HCT116 (cell line): ENCODE data around the gene ABHD2. TPM values are rescaled to one million over a fixed set of nuclear protein-coding genes. Genes with fewer than 3 reads are reported as not detected.

ENCODE experiments used
- ATAC-seq: fragments of 200-7000 bp; cut with Tn5 transposase; 2 replicates; pipeline ENCODE4 v1.9.1; 2020; ENCODE audit warnings: mild to moderate bottlenecking, moderate library complexity
- BruUV-seq: library from RNA; stranded (reverse); fragments of 400-500 nt; replicated peaks from 2 replicates; lab custom pipeline; 2021; lab: Mats Ljungman, UMichigan
- CTCF ChIA-PET: fragments of 300-600 bp; sonication (Branson Sonifier 250); formaldehyde crosslinking; loops from one replicate; lab custom pipeline; 2021; ENCODE audit warnings: antibody characterized with exemption; lab: Charles Lee
- POLR2A ChIA-PET: fragments of 300-600, 350-600 bp; sonication (Branson Sonifier 250); formaldehyde crosslinking; loops from one replicate; lab custom pipeline; 2021; ENCODE audit warnings: antibody characterized with exemption; lab: Charles Lee
- RAD21 ChIA-PET, 2 experiments: fragments of 300-600 bp; sonication (Branson Sonifier 250); formaldehyde crosslinking; loops; one replicate each; lab custom pipeline; 2023; ENCODE audit warnings: low total read pairs in 2 of 2; ENCODE audit not compliant: uncharacterized antibody in 2 of 2, unreplicated experiment in 2 of 2, low non-redundant PET in 1 of 2; lab: Charles Lee
- DNase-seq: peaks from one replicate; pipeline ENCODE4 v3.0.0-alpha.2; 2010; ENCODE audit warnings: low read depth, low spot score
- H2AFZ ChIP-seq: fragments of 200-600 bp; shearing (Covaris generic), sonication (generic); 2 replicates; pipeline ENCODE4 v1.6.1; 2017; ENCODE audit warnings: low read depth, mixed run types, mixed read lengths, antibody characterized with exemption, low read length; ENCODE audit not compliant: poor library complexity, severe bottlenecking
- H3K27ac ChIP-seq: 2 replicates; pipeline ENCODE4 v1.5.1; 2012; ENCODE audit warnings: low read depth, low read length
- H3K27me3 ChIP-seq: fragments of 200-600 bp; sonication (generic); 2 replicates; pipeline ENCODE4 v1.6.1; 2016; ENCODE audit warnings: mixed run types, low read length, mixed read lengths; ENCODE audit not compliant: insufficient read depth
- H3K36me3 ChIP-seq, 2 experiments: fragments of 200-500 bp in 1 of 2; fragments of 200-600 bp in 1 of 2; sonication (Bioruptor generic) in 1 of 2; sonication (generic) in 1 of 2; 2 replicates each; pipeline versions ENCODE4 v1.5.1 to v1.6.1; 2014 to 2016; ENCODE audit warnings: low read length in 2 of 2, inconsistent platforms in 1 of 2, mixed read lengths in 1 of 2, mixed run types in 1 of 2; ENCODE audit not compliant: insufficient read depth in 2 of 2, control insufficient read depth in 1 of 2
- H3K4me1 ChIP-seq, 2 experiments: fragments of 200-600 bp in 1 of 2; sonication (generic) in 1 of 2; 2 replicates each; pipeline versions ENCODE4 v1.5.1 to v1.6.1; 2012 to 2017; ENCODE audit warnings: low read length in 2 of 2, inconsistent platforms in 1 of 2, mild to moderate bottlenecking in 1 of 2, mixed read lengths in 1 of 2, mixed run types in 1 of 2, moderate library complexity in 1 of 2; ENCODE audit not compliant: insufficient read depth in 2 of 2, control insufficient read depth in 1 of 2
- H3K4me2 ChIP-seq: fragments of 200-600 bp; sonication (generic); 2 replicates; pipeline ENCODE4 v1.6.1; 2017; ENCODE audit warnings: mixed run types, low read length, mixed read lengths
- H3K4me3 ChIP-seq, 2 experiments: fragments of 200-600 bp in 1 of 2; sonication (generic) in 1 of 2; replicated peaks in 1 of 2; 2 replicates each; pipeline ENCODE4 v1.5.1; 2011 to 2016; ENCODE audit warnings: low read length in 2 of 2, control low read depth in 1 of 2, low read depth in 1 of 2, mild to moderate bottlenecking in 1 of 2, mixed read lengths in 1 of 2, mixed run types in 1 of 2
- H3K79me2 ChIP-seq: fragments of 200-600 bp; sonication (generic); 2 replicates; pipeline ENCODE4 v1.6.1; 2017; ENCODE audit warnings: mild to moderate bottlenecking, mixed run types, low read length, moderate library complexity, mixed read lengths; ENCODE audit not compliant: insufficient read depth
- H3K9ac ChIP-seq: fragments of 200-600 bp; sonication (generic); 2 replicates; pipeline ENCODE4 v1.6.1; 2016; ENCODE audit warnings: low read length, mixed read lengths
- H3K9me2 ChIP-seq: fragments of 200-600 bp; sonication (generic), shearing (Covaris generic); 2 replicates; pipeline ENCODE4 v1.6.1; 2017; ENCODE audit warnings: mixed run types, mild to moderate bottlenecking, moderate library complexity; ENCODE audit not compliant: insufficient read depth
- H3K9me3 ChIP-seq, 2 experiments: fragments of 200-500 bp in 1 of 2; fragments of 200-600 bp in 1 of 2; sonication (Bioruptor generic) in 1 of 2; sonication (generic) in 1 of 2; 2 replicates each; pipeline ENCODE4 v1.6.1; 2014 to 2017; ENCODE audit warnings: low read length in 2 of 2, mixed read lengths in 2 of 2, inconsistent platforms in 1 of 2, low read depth in 1 of 2, mild to moderate bottlenecking in 1 of 2, mixed run types in 1 of 2, moderate library complexity in 1 of 2; ENCODE audit not compliant: control insufficient read depth in 1 of 2, insufficient read depth in 1 of 2
- H4K20me1 ChIP-seq: fragments of 200-600 bp; sonication (generic), shearing (Covaris generic); 2 replicates; pipeline ENCODE4 v1.6.1; 2017; ENCODE audit warnings: mixed run types, mild to moderate bottlenecking, moderate library complexity; ENCODE audit not compliant: insufficient read depth
- CBX3 ChIP-seq: IDR thresholded peaks from 2 replicates; pipeline ENCODE4 v1.6.1; 2012; ENCODE audit warnings: low read depth
- CEBPB ChIP-seq: IDR thresholded peaks from 2 replicates; pipeline ENCODE4 v1.6.1; 2012; ENCODE audit warnings: low read depth
- EGR1 ChIP-seq: IDR thresholded peaks from 2 replicates; pipeline ENCODE4 v1.6.1; 2012; ENCODE audit warnings: low read depth
- ELF1 ChIP-seq: IDR thresholded peaks from 2 replicates; pipeline ENCODE4 v1.6.1; 2012; ENCODE audit warnings: low read depth, borderline replicate concordance
- EZH2 ChIP-seq: fragments of 200-600 bp; sonication (generic); IDR thresholded peaks from 2 replicates; pipeline ENCODE4 v1.6.1; 2017; ENCODE audit warnings: antibody characterized with exemption, mixed run types
- EZH2phosphoT487 ChIP-seq: fragments of 200-600 bp; IDR thresholded peaks from 2 replicates; pipeline ENCODE4 v1.6.1; 2018; ENCODE audit warnings: antibody characterized with exemption, borderline replicate concordance
- FOSL1 ChIP-seq: IDR thresholded peaks from 2 replicates; pipeline ENCODE4 v1.6.1; 2012; ENCODE audit warnings: low read depth
- JUND ChIP-seq: IDR thresholded peaks from 2 replicates; pipeline ENCODE4 v1.6.1; 2012
- MAX ChIP-seq: IDR thresholded peaks from 2 replicates; pipeline ENCODE4 v1.6.1; 2012
- POLR2A ChIP-seq: IDR thresholded peaks from 2 replicates; pipeline ENCODE4 v1.7.0; 2011; ENCODE audit warnings: borderline replicate concordance; ENCODE audit not compliant: insufficient read depth, insufficient read length; ENCODE audit errors: extremely low read depth
- POLR2AphosphoS5 ChIP-seq: IDR thresholded peaks from 2 replicates; pipeline ENCODE4 v1.6.1; 2011; ENCODE audit warnings: mild to moderate bottlenecking, low read depth, low read length, moderate library complexity
- RAD21 ChIP-seq: IDR thresholded peaks from 2 replicates; pipeline ENCODE4 v1.6.1; 2012; ENCODE audit warnings: low read depth, mild to moderate bottlenecking
- SIN3A ChIP-seq: IDR thresholded peaks from 2 replicates; pipeline ENCODE4 v1.6.1; 2012; ENCODE audit warnings: low read depth
- SP1 ChIP-seq: IDR thresholded peaks from 2 replicates; pipeline ENCODE4 v1.6.1; 2012; ENCODE audit warnings: low read depth
- SRF ChIP-seq: IDR thresholded peaks from 2 replicates; pipeline ENCODE4 v1.6.1; 2012; ENCODE audit warnings: low read depth
- YY1 ChIP-seq: IDR thresholded peaks from 2 replicates; pipeline ENCODE4 v1.6.1; 2011; ENCODE audit warnings: low read length, low read depth, moderate library complexity, mild to moderate bottlenecking; ENCODE audit not compliant: insufficient replicate concordance; ENCODE audit errors: extremely low read depth
- ZFX ChIP-seq: fragments of 450-650 bp; IDR thresholded peaks from 2 replicates; pipeline ENCODE4 v1.6.1; 2017
- ZNF274 ChIP-seq: fragments of 200-500 bp; sonication (Bioruptor generic); IDR thresholded peaks from 2 replicates; pipeline ENCODE4 v1.6.1; 2014; ENCODE audit warnings: mild to moderate bottlenecking, low read depth, low read length, inconsistent platforms
- intact Hi-C: fragments of 100-400 bp; cut with micrococcal nuclease; formaldehyde crosslinking; loops from 2 replicates; pipeline ENCODE4 v1.10.0; 2022
- total RNA-seq: library from RNA; stranded (reverse); gene quantifications from one replicate; pipeline ENCODE4 v1.2.1, GENCODE V29; 2021; ENCODE audit not compliant: unreplicated experiment
- TF ChIP-seq, protein P1 (sequence below), 3 experiments: fragments of 200-600 bp in 1 of 3; sonication (generic) in 1 of 3; IDR thresholded peaks in 2 of 3; conservative IDR thresholded peaks in 1 of 3; 2 replicates each; pipeline ENCODE4 v1.5.1; 2012 to 2017; ENCODE audit warnings: low read depth in 2 of 3, low read length in 2 of 3, antibody characterized with exemption in 1 of 3, borderline replicate concordance in 1 of 3, control low read depth in 1 of 3, mild to moderate bottlenecking in 1 of 3, mixed read lengths in 1 of 3, mixed run types in 1 of 3, moderate library complexity in 1 of 3; ENCODE audit not compliant: insufficient read depth in 1 of 3
- TF ChIP-seq, protein P2 (sequence below): IDR thresholded peaks from 2 replicates; pipeline ENCODE4 v1.6.1; 2012; ENCODE audit warnings: low read depth
- TF ChIP-seq, protein P3 (sequence below): IDR thresholded peaks from 2 replicates; pipeline ENCODE4 v1.6.1; 2012

Gene ABHD2
- total RNA-seq, 1 experiment from 2014 or later, result 40.8 TPM

GRCh38 chr15:89101302-89102193 lies 13.3 kb downstream of the ABHD2 start:
- peak overlapping the region; percentile 73 for H3K4me2 ChIP-seq
- H3K79me2 ChIP-seq, result peaks cover 21% of the 10 kb centered on the region
- TF ChIP-seq CBX3 (peak; percentile 91), FOSL1 (peak; percentile 69), CEBPB (no peak; the same call in 1 of the 2 replicates), SIN3A (peak; percentile 75), EGR1 (no peak), EZH2phosphoT487 (no peak), ZFX (no peak), MAX (peak; percentile 65; the same call in 1 of the 2 replicates), SP1 (peak; percentile 79), ELF1 (no peak), POLR2AphosphoS5 (peak; percentile 43; the same call in 1 of the 2 replicates), JUND (peak; percentile 82), SRF (peak; percentile 35; the same call in 1 of the 2 replicates), ZNF274 (no peak), POLR2A (no peak), YY1 (no peak), EZH2 (no peak), RAD21 (no peak)
- TF ChIP-seq, protein P1, sequence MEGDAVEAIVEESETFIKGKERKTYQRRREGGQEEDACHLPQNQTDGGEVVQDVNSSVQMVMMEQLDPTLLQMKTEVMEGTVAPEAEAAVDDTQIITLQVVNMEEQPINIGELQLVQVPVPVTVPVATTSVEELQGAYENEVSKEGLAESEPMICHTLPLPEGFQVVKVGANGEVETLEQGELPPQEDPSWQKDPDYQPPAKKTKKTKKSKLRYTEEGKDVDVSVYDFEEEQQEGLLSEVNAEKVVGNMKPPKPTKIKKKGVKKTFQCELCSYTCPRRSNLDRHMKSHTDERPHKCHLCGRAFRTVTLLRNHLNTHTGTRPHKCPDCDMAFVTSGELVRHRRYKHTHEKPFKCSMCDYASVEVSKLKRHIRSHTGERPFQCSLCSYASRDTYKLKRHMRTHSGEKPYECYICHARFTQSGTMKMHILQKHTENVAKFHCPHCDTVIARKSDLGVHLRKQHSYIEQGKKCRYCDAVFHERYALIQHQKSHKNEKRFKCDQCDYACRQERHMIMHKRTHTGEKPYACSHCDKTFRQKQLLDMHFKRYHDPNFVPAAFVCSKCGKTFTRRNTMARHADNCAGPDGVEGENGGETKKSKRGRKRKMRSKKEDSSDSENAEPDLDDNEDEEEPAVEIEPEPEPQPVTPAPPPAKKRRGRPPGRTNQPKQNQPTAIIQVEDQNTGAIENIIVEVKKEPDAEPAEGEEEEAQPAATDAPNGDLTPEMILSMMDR (IDR thresholded peaks at IDR 0.05 in 2 of 3, conservative IDR thresholded peaks at IDR 0.05 in 1 of 3; ENCODE audit: borderline replicate concordance in 1 of 3, insufficient read depth in 1 of 3, low read depth in 2 of 3, low read length in 2 of 3), result no peak
- TF ChIP-seq, protein P2, sequence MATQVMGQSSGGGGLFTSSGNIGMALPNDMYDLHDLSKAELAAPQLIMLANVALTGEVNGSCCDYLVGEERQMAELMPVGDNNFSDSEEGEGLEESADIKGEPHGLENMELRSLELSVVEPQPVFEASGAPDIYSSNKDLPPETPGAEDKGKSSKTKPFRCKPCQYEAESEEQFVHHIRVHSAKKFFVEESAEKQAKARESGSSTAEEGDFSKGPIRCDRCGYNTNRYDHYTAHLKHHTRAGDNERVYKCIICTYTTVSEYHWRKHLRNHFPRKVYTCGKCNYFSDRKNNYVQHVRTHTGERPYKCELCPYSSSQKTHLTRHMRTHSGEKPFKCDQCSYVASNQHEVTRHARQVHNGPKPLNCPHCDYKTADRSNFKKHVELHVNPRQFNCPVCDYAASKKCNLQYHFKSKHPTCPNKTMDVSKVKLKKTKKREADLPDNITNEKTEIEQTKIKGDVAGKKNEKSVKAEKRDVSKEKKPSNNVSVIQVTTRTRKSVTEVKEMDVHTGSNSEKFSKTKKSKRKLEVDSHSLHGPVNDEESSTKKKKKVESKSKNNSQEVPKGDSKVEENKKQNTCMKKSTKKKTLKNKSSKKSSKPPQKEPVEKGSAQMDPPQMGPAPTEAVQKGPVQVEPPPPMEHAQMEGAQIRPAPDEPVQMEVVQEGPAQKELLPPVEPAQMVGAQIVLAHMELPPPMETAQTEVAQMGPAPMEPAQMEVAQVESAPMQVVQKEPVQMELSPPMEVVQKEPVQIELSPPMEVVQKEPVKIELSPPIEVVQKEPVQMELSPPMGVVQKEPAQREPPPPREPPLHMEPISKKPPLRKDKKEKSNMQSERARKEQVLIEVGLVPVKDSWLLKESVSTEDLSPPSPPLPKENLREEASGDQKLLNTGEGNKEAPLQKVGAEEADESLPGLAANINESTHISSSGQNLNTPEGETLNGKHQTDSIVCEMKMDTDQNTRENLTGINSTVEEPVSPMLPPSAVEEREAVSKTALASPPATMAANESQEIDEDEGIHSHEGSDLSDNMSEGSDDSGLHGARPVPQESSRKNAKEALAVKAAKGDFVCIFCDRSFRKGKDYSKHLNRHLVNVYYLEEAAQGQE, result no peak
- TF ChIP-seq, protein P3, sequence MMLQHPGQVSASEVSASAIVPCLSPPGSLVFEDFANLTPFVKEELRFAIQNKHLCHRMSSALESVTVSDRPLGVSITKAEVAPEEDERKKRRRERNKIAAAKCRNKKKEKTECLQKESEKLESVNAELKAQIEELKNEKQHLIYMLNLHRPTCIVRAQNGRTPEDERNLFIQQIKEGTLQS, result no peak

More at GRCh38 chr15:89101302-89102193, 13.3 kb downstream of the ABHD2 start:
- BruUV-seq, result no TSS peak
- peak; percentile 84 for ATAC-seq
- Histone ChIP-seq H3K9me2 (no peaks in the 10 kb centered on the region), H3K4me3 (peak overlapping the region in 1 of 2 experiments; percentile 40; a peak in 2 of 4 replicates), H4K20me1 (no peaks in the 10 kb centered on the region), H3K9ac (peak overlapping the region; percentile 34), H3K9me3 (no peaks in the 10 kb centered on the region), H3K27me3 (no peaks in the 10 kb centered on the region), H3K36me3 (no peaks in the 10 kb centered on the region), H2AFZ (no peak overlapping the region), H3K27ac (peak overlapping the region; percentile 42; the same call in 1 of the 2 replicates), H3K4me1 (peaks cover 33 to 59% of the 10 kb centered on the region in 2 experiments)
- ChIA-PET CTCF (interaction anchor here (1.4 to 1.6 kb wide), 2 partner anchors 13 to 28 kb away, joined by 5 read pairs; partner anchors contain the start of gene ABHD2), RAD21 (no interaction called here), POLR2A (interaction anchor here (0.8 to 2.7 kb wide), 2 partner anchors 11 to 13 kb away, joined by 4 to 12 read pairs; partner anchors contain the start of gene ABHD2)
- DNase-seq, result peak; percentile 87
- intact Hi-C loops, result no loop called here
